Kidney tubule cell (primary cell): ENCODE measurements around the gene NHERF2.
A peak's percentile ranks its signal among the peaks of the same experiment; 100 is the strongest.

ENCODE experiments used
- DNase-seq: peaks from one replicate; pipeline ENCODE4 v3.0.0-alpha.2; 2018; ENCODE audit warnings: low spot score

NHERF2 gene

DNA sequence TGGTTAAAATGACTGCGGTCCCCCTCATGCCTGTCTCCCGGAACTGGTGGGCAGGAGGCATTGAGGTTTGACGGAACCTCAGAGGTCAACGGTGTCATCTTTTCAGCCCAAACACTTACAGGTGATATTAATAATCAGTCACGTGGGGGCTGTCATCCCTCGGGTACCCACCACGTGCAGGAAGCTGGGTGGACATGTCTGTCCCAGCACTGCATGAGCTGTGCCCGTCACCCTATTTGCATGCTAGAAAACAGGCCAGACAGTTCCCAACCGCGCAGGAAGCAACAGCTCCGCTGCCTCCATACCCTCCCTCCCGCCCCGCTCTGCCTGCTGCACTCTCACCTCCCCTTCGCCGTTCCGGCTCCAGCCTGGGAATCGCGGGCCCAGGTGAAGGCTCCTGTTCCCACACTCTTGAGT, 35.6 kb upstream of the NHERF2 start:
- peak; percentile 31 for DNase-seq

DNA sequence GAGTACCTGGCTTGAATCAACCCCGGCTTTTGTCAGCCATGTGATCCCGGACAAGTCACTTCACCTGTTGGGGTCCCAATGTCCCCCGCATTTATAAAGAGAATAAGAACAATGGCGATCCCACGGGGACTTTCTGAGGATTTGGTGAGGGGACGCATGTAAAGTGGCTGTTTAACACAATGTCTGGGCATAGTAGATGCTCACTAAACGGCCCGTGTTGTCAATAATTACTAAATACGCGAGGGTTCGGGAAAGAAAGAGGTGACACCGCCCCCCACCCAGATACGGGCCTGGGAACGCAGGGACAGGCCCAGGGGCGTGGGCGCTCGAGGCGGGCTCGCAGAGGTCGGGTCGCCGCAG, 35.1 kb upstream of the NHERF2 start:
- DNase-seq: no peak

DNA sequence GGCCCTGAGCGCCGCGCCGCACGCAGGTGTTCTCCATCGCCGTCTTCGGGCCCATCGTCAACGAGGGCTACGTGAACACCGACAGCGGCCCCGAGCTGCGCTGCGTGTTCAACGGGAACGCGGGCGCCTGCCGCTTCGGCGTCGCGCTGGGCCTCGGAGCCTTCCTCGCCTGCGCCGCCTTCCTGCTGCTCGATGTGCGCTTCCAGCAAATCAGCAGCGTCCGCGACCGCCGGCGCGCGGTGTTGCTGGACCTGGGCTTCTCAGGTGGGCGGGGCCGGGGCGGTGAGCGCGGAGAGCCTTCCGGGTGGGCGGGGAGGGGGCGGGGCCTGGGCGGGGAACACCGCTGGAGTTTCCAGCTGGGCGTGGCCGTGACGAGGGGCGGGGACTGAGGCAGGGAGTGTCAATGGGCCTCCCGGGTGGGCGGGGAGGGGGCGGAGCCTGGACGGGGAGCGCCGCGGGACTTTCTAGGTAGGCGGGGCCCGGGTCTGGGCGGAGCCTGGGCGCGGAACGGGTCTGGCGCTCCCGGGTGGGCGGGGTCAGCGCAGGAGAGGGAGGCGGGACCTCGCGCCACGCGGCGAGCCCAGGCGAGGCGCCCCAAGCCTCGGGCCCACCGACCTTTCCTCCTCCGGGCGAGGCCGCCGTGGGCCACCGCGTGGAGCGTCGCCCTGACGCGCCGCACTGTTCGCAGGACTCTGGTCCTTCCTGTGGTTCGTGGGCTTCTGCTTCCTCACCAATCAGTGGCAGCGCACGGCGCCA, 34.6 kb upstream of the NHERF2 start:
- DNase-seq: peak; percentile 87

DNA sequence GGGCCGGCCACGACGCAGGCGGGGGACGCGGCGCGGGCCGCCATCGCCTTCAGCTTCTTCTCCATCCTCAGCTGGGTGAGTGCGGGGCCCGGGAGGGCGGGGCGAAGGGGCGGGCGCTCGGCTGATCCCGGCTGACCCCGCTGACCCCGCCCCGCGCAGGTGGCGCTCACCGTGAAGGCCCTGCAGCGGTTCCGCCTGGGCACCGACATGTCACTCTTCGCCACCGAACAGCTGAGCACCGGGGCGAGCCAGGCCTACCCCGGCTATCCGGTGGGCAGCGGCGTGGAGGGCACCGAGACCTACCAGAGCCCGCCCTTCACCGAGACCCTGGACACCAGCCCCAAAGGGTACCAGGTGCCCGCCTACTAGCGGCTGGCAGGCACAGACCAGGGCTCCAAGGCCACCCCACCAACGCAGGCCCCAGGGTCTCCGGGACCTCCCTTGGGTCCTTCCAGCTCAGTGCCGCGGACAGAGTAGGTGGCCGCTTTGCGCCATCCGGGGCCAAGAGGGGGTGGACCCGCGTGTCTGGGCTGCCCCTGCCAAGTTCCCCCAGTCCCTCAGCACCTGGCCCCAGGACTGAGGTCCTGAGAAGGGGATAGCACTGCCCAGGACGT, 33.9 kb upstream of the NHERF2 start:
- DNase-seq: no peak

DNA sequence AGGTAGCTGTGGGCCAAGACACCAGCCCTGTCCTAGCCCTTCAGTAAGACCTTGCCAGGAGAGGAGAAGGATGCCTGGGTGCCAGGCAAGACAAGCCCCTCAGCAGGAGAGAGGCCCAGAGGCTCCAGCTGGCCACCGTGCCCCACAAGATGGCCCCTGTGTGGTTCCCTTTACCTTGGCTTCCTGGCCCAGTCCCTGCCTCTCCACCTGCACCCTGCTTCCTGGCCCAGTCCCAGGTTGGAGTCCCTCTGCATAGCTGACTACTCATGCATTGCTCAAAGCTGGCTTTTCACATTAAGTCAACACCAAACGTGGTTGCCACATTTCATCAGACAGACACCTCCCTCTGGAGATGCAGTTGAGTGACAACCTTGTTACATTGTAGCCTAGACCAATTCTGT, 33.0 kb upstream of the NHERF2 start:
- DNase-seq: peak; percentile 90

DNA sequence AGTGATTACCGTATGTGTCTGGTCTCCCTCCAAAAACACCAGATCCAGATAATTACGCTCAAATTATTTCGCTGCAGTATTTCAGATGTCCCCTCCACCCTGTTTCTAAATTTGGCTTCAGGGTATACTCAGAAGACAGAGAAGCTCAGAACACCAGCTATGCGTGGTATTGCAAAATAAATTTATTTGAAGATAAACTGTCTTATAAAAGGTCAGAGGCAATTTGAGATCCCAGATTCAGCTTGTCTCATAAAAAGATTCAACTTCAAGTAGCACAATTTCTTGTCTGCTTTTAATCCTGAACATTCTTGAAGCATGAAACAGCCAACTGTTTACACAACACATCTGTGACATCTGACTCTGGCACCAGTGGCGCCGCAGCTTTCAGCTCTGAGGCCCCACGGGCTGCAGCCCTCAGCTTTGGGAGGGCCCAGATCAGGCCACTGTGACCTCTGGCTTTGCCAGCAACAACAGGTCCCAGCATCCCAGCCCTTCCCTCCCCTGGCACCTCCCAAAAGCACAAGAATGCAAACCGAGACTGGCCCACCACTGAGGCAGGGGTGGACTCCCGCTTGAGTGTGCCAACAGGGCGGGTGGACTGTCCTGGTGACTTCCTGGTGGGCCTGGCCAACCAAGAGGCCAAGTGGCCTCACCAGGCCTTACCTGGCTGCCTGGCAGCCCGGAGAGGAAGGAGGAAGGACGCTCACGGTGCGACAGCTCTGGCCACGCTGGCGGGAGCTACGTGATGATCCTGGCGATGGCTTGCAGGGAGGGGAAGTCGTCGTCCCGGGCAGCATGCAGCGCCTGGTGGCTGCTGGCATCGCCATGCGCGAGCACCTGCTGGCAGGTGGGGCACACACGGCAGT, 29.0 kb upstream of the NHERF2 start:
- DNase-seq: no peak

DNA sequence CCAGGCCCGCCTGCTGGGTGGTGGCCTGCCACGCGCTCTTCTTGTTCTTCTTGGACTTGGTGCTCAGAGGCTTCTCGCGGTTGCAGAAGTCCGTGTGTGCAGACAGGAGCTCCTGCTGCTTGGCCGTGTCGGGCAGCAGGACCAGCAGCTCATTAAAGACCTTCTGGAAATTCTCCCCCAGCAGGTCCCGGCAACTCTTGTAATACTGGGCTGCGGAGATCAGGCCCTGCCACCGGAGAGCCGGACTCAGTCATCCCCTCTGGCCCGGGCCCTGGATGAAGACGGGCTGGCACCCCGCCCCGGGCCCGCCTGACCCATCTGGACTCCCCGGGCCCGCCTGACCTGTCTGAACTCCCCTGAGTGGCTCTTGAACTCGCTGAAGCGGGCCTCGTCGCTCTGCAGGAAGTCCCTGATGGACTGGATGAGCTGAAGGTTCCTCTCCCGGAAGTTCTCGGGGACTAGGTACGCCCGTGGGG, 28.3 kb upstream of the NHERF2 start:
- no peak for DNase-seq

DNA sequence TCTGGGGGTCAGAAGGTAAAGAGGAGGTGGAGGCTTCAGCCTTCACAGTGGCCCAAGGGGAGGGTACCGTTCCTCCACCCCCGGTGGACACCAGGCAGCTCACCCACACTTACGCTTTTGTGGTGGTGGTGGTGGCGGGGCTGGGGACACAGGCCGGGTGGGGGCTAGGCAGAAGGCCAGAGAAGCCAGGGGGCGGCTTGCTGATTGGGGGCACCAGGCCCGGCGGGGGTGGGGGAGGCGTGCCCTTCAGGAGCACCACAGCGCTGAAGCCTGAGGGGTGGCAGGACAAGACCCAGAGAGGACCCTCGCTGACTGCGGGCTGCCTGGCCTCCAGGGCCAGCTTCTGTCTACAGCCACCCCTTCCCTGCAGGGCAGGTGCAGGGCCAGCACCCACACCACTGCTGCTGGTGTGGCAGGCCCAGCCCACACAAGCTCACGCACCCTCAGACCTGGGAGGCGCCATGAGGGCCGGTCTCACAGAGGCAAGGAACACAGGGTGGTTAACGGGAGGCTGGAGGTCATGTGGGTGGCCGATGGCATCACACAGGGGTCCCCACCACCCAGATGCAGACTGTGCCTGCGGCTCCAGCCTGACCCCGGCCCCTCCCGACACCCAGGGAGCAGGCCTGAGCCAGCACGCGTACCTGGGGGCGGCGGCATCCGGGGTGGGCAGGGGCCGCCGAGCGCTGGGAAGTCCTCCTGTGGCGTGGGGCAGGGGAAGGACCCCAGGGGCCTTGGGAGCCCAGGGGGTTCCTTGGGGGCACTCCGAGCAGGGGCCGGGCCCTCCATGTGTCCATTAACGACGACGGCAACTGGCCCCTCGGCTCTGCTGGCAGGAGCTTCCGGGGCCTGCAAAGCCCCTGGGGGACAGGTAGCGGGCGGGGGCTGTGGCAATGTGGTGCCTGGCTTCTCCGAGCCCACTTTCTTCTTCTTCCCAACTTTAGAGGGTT, 27.6 kb upstream of the NHERF2 start:
- DNase-seq: no peak

DNA sequence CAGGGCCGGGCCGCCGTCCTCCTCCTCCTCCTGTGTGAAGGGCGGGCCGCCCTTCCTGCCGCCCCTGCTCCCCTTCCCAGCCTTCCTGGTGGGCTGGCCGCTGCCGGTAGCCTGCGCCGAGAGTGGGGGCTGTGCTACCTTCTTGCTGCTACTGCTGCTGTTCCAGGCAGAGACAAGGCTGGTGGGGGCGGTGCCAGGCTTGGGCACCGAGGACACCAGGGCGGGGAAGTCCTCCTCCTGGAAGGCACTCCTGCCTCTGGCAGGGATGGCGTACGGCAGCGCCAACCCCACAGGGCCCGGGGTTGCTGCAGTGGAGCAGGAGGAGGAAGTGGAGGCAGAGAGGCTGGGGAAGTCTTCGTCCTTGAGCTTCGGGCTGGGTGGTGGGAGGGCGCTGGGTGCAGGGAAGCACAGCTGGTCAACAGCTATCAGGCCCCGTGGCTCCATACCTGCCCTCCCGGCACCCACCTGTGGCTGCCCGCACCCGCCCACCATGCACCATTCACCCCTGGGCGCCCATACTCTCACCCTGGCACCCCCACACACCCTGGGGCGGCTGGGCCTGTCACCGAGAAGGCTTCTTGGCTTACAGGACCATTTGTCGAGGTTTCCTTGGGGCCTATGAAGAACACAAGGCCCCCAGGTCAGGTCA, 26.7 kb upstream of the NHERF2 start:
- no peak for DNase-seq

DNA sequence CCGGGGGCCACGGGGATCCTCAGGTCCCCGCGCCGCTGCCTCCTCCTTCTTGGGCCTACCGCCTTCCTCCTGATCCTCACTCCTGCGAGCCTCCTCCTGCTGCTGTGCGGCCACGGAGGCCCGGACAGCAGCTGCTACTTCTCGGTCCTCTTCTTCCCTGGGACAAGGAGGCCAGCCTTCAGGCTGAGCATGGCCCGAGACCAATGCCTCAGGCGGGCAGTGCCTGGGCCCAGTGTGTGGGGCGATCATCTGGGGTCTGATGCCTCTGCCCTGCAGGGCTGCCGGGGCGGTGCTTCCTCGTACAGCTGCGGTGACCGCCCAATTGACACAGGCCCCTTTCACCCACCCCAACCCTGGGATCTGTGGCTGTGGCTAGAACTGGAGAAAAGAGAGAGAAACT, 25.7 kb upstream of the NHERF2 start:
- no peak for DNase-seq

DNA sequence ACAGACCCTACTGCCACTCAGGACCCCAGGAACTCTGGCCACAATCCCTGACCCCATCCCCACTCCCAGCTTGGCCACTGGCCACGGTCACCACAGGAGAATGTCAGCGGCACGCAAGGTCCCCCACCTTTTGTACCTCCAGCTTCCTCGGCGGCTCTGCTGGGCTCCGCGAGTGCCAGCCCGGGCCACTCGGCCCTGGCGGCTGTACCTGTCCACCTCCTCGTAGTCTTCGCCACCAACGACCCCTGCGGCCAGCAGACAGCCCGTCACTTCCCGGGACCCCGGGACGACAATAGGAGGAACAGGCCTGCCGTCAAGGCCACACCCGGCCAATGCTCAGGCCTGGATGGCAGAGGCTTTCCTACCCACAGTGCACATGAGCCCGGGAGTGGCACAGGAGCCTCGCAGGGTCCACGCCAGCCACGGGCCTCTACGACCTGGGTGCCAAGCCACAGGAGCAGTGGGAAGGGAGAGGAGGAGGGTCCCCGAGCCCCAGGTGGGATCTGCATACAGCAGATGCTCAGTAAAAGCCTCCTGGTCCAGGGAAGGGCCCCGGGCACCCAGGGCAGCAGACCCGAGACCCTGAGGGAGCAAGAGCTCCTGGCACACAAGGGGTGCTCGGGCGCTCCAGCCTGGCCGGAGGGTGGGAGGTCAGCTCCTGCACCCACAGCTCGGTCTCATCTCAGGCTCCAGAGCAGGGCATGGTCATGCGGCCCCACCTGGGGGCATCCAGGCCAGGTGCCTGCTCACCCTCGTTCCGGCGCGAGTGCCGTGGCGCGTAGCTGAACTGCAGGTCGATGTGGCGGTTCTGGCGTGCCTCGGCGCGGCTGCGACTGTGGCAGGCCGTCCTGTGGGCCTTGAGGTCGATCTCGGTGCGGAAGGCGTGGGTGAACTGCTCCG, 25.0 kb upstream of the NHERF2 start:
- no peak for DNase-seq

DNA sequence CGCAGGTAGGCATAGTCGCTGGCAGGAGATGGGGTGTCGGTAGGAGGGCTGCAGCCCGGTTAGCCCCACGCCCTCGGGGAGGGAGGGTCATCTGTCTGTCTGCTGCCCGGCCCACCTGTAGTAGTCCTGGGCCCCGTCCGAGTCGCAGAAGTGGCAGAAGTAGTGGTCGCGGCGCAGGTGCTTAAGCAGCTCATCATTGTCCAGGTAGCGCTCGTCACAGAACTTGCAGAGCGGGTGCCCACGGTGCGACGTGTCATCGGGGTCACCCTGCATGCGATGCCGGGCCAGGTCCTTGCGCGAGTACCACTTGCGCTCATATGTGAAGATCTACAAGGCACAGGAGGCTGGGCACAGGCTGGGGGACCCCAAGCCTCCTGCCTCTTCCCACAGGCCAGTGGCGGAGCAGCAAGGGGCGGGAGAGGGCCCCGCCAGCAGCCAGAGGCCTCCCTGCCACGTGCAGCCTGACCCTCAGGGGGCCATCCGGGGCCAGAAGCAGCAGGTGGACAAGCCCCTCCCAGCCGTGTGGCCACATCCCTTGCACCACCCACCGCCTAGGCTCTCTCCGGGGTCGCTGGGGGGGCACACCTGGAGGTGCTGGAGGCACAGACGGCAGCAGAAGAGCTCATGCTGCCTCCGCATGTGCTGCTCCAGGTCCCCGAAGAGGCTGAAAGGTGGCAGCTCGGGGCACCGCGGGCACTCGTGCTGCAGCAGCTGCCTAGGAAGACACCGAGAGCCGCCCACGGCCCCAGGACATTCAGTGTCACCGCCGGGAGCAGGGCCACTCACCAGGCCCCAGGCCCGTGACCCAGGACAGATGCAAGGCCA, 24.1 kb upstream of the NHERF2 start:
- no peak for DNase-seq

DNA sequence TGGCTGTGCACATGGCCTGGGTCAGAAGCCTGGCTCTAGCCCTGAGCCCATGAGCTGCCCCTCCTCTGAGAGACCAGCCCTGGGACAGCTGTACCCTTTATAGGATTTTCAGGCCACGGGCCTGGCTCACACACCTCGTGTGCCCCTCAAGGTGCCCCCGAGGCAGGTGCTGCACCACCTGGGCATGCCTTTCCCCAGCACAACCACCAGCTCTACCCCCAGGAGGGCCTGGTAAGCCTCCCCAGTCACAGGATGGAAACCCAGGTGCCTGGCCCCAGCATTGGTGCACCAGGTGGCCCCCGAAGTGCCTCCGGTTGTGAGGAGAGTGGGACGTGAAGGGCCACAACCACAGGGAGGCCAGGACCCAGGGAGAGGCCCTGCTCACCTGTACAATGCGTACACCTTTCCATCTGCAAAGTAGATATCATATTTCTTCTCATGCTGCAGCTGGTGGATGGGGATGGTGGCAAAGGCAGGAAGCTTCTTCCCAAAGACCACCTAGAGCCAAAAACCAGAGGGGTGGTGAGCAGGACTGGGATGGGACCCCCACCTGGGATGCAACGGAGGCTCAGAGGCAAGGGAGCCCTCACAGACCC, 23.4 kb upstream of the NHERF2 start:
- no peak for DNase-seq

DNA sequence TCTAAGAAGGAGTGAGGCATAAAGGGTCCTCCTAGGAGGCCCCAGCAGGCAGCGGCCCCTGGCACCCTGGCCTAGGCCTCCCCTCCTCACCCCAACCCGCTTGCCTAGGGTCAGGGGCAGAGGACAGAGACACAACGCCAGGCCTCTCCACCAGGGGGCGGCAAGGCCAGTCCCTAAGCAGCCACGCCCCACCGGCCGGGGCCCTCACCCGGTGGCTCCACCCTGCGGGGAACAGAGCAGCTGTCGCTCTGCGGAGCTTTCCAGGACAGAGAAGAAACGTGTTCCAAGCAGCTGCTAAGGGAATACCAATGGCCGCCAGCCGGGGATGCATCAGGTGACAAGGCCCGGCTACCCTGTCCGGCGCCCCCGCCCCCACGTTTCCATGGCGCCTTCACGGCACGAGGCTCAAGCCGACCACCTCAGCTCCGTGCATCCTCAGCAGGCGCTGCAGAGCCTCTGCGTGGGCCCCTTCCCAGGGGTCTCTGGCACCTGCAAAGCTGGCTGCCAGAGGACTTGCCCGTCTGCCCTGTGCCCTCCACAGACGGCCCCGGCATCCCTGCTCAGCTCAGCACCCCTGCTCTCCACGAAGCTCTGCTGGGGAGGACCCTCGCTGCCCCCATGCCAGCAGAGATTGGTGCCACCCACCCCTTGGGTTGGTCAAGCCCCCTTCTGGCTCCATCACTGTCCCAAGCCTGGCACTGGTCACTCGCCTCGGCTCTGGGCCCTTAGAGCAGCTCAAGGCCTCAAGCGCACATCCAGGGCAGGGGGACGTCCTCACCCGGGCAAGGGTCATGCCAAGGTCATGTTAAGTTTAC, 22.7 kb upstream of the NHERF2 start:
- DNase-seq: peak; percentile 89

DNA sequence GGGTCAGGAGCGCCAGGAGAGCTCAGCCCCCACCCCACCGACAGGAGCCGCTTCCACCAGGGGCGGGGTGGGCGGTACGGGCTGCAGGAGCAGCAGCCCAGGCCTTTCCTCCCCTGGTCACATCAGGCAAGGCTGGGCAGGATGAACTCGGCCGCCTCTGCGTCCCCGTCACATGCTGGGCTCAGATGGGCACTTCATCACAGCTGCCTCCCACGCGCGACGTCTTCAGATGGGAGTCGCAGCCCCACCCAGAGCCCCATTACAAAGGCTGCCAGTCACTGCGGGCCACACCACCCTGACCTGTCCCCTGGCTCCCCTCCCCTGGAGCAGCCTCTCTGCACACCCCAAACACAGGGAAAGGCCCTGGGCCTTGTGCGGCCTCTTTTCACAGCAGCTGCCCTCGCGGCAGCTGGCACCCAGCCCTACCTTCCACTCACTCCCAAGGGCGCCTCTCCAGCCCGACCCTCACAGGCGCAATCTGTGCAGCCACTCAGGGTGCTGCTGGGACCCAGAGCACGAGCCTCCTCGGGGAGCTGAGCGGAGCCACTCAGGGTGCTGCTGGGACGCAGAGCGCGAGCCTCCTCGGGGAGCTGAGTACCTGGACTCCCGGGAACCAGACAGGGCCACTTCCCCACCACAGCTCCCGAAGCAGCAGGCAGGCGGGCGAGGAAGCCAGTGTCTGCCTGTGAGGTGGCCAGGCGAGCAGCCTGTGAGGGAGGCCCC, 21.7 kb upstream of the NHERF2 start:
- no peak for DNase-seq

DNA sequence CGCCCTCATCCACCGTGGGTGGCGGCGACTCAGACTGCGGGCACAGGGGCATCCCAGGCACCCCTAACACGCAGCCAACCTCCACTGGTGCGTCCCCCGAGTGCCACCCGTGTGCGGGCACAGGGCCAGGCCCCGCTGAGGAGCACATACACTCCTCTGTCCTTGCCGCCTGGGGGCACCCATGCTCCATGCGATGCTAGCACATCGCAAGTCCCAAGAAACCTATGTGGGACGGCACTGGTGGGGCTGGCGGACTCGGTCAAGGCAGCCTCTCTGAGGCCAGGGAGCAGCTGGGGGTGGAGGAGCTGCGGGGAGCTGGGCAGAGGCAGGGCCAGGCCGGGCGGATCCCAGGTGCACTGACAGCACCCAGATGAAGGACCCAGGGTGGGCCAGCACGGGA, 21.1 kb upstream of the NHERF2 start:
- DNase-seq: no peak

DNA sequence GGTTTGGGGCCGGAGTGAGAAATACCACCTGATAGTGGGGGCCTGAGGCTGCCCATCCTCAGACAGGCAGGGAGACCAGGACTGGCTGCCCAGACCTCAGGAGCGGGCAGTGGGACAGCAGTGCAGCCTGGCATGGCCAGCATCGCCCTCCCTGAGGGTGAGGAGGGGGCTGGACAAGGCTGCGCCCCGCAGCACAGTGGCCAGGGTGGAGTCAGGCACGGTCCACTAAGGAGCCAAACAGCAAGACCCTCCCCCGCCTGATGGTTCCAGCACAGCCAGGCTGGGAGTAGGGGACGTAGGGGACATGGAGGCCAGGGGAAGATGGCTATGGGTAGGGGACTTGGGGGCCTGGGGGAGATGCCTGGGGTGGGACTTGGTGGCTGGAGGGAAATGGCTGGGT, 20.4 kb upstream of the NHERF2 start:
- no peak for DNase-seq
